Heart left ventricle (tissue), 13 donors: Measurements from ENCODE around the gene RNF19B.

Source experiments
- CTCF ChIP-seq, 12 donors: fragments of 200-600 bp; sonication (generic) in 4 of 12; IDR thresholded peaks; one replicate each; pipeline versions ENCODE4 v1.5.0 to v1.8.0; 2018 to 2022; ENCODE audit warnings: antibody characterized with exemption in 12 of 12, mild to moderate bottlenecking in 5 of 12
- POLR2A ChIP-seq, 2 donors: fragments of 450-650 bp; IDR thresholded peaks; one replicate each; pipeline ENCODE4 v1.6.1; 2017; ENCODE audit warnings: antibody characterized with exemption in 2 of 2, mild to moderate bottlenecking in 2 of 2, moderate library complexity in 2 of 2
- donor health status: ischemic (EF 13 %, LVEDD 7.1; RV severe dilation, severe dysfunction).
- donor health status: DM: no; HTN: yes; CAD: no.
- donor health status: DM: no; HTN: no; CAD: no.
- donor health status: ischemic (EF 25% LVEDD 6.9; RV normal size, moderate dysfunction).
- donor health status: ischemic (EF 25% LVEDD 5.7; RV mildly dilated, moderate dysfunction).
- donor health status: ischemic (EF 35%, LVEDD 5.7; RV mildly dilated, moderate dysfunction).
- donor health status: nonischemic (EF 11% LVEDD 7.7; RV severe dilation, severe dysfunction).
- donor health status: DM: yes; HTN: yes; CAD: no.
- donor health status: PGD.
- donor health status: ischemic (EF 29% LVEDD 5.4; RV normal size, mild dysfunction).
- donor health status: nonischemic (EF 23%, LVEDD 6.1; RV moderate dilation, normal function).

GRCh38 chr1:32988665-32989064 lies 24.1 kb upstream of the RNF19B start:
- TF ChIP-seq CTCF (IDR thresholded peaks at IDR 0.05): no peak
- no peak for TF ChIP-seq POLR2A (IDR thresholded peaks at IDR 0.05)
